Upper lobe of right lung (tissue), 1 donor: Measurements from ENCODE around the gene FER. TPM values are rescaled to one million over a fixed set of nuclear protein-coding genes. Genes with fewer than 3 reads are reported as not detected.
A peak's percentile ranks its signal among the peaks of the same experiment; 100 is the strongest.
"Not testable (repeated sequence)": the region's sequence is repeated elsewhere in the genome, so short reads cannot be mapped to it uniquely, and the experiment has no call there.

ENCODE experiments used
- ATAC-seq: fragments of 200-7000 bp; cut with Tn5 transposase; one replicate; pipeline ENCODE4 v1.9.1; 2020; ENCODE audit warnings: mild to moderate bottlenecking, moderate library complexity
- DNase-seq: peaks from one replicate; pipeline ENCODE4 v3.0.0-alpha.2; 2020
- H3K27ac ChIP-seq: fragments of 200-600 bp; one replicate; pipeline ENCODE4 v1.8.0; 2022
- H3K27me3 ChIP-seq: fragments of 200-600 bp; one replicate; pipeline ENCODE4 v1.8.0; 2022; ENCODE audit warnings: mild to moderate bottlenecking
- H3K36me3 ChIP-seq: fragments of 200-600 bp; one replicate; pipeline ENCODE4 v1.8.0; 2022
- H3K4me1 ChIP-seq: fragments of 200-600 bp; one replicate; pipeline ENCODE4 v1.8.0; 2022
- H3K4me3 ChIP-seq: fragments of 200-600 bp; one replicate; pipeline ENCODE4 v1.8.0; 2022; ENCODE audit warnings: mild to moderate bottlenecking
- H3K9me3 ChIP-seq: fragments of 200-600 bp; one replicate; pipeline ENCODE4 v1.8.0; 2022
- intact Hi-C: fragments of 100-400 bp; cut with DNase I; formaldehyde crosslinking; loops from one replicate; pipeline ENCODE4 v1.11.0; 2022
- total RNA-seq: library from RNA; stranded (reverse); fragmentation: NEBNext Ultra II Directional; extraction: Animal tissue kit (Norgen Biotek cat#: 25700); gene quantifications from one replicate; pipeline ENCODE4 v1.2.1, GENCODE V29; 2021
- TF ChIP-seq, protein P1 (sequence below): fragments of 200-600 bp; IDR thresholded peaks from one replicate; pipeline ENCODE4 v1.8.0; 2022; ENCODE audit warnings: antibody characterized with exemption
- donor health status: DM: no; HTN: yes; CAD: no; lungs with severe emphysema.

FER gene
- total RNA-seq, 1 donor from 2014 or later, result 33.6 TPM

DNA sequence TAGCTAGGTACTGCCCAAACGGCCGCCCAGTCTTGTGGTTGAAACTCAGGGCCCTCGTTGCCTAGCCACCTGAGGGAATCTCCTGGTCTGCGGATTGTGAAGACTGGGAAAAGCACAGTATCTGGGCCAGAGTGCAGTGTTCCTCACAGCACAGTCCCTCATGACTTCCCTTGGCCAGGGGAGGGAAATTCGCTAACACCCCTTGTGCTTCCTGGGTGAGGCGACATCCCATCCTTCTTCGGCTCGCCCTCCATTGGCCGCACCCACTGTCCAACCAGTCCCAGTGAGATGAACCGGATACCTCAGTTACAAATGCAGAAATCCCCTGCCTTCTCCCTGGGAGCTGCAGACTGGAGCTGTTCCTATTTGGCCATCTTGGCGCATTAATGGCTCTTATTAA, 250.5 kb downstream of the FER start:
- DNase-seq (no peak), ATAC-seq (no peak)
- Histone ChIP-seq H3K9me3 (peaks cover 3% of the 10 kb centered on the region), H3K27ac (no peak overlapping the region), H3K27me3 (no peaks in the 10 kb centered on the region), H3K4me3 (no peak overlapping the region), H3K4me1 (no peaks in the 10 kb centered on the region), H3K36me3 (no peaks in the 10 kb centered on the region)
- TF ChIP-seq, protein P1, sequence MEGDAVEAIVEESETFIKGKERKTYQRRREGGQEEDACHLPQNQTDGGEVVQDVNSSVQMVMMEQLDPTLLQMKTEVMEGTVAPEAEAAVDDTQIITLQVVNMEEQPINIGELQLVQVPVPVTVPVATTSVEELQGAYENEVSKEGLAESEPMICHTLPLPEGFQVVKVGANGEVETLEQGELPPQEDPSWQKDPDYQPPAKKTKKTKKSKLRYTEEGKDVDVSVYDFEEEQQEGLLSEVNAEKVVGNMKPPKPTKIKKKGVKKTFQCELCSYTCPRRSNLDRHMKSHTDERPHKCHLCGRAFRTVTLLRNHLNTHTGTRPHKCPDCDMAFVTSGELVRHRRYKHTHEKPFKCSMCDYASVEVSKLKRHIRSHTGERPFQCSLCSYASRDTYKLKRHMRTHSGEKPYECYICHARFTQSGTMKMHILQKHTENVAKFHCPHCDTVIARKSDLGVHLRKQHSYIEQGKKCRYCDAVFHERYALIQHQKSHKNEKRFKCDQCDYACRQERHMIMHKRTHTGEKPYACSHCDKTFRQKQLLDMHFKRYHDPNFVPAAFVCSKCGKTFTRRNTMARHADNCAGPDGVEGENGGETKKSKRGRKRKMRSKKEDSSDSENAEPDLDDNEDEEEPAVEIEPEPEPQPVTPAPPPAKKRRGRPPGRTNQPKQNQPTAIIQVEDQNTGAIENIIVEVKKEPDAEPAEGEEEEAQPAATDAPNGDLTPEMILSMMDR, result no peak
- intact Hi-C loops, result no loop called here

DNA sequence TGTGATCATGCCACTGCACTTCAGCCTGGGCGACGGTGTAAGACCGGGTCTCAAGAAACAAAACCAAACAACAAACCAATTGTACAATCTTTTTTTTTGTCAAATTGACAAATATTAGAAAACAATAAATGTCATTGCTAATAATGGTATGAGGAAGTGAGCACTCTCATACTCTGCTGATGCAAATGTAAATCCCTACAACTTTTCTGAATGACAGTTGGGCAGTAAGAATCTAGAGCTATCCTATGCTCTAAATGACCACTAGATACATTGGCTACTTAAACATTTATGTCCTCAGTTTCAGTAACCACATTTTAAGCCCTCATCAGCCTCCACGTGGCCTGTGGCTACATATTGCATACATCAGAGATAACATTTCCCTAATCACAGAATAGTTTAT, 256.2 kb downstream of the FER start:
- H3K9me3 ChIP-seq, result no peaks in the 10 kb centered on the region
- intact Hi-C loops, result no loop called here
- H3K27me3 ChIP-seq, result no peaks in the 10 kb centered on the region
- ATAC-seq (no peak), DNase-seq (no peak)
- TF ChIP-seq, protein P1, result no peak
- H3K4me1 ChIP-seq, result no peaks in the 10 kb centered on the region
- no peak overlapping the region for H3K4me3 ChIP-seq
- no peak overlapping the region for H3K27ac ChIP-seq
- no peaks in the 10 kb centered on the region for H3K36me3 ChIP-seq

DNA sequence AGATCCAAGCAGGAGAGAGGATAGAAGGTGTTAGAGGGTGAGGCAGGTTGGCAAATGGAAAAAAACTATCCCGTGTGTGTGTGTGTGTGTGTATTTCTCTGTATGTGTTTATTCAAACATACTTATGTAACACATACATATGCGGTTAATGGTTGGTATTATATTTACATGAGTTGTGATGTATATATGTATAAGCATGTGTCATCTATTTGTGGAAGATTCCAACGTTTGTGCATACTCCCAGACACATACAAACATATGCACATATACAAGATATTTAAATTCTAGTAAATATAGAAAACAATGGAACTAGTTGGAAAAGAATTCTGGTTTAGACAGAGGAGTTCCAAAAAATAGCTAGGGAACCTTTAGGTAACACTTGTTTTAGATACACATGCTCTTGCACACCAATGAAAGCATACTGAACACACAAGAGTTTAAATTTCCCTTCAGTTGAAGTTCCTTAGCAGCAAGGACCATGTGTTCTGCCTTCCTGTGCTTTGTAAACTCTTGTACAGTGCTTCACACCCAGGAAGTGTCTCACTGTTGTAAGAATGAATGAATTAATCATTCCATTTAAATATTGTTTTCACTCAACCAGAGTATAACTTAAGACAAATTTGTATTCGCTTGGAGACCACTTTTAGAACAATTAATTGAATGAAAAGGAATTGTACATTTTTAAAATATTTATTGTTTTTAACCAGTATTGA, 257.8 kb downstream of the FER start:
- H3K36me3 ChIP-seq, result no peaks in the 10 kb centered on the region
- H3K27me3 ChIP-seq, result no peaks in the 10 kb centered on the region
- DNase-seq (no peak), ATAC-seq (no peak)
- H3K27ac ChIP-seq, result no peak overlapping the region
- no peak overlapping the region for H3K4me3 ChIP-seq
- no peaks in the 10 kb centered on the region for H3K4me1 ChIP-seq
- TF ChIP-seq, protein P1, result no peak
- no peaks in the 10 kb centered on the region for H3K9me3 ChIP-seq
- intact Hi-C loops, result no loop called here

DNA sequence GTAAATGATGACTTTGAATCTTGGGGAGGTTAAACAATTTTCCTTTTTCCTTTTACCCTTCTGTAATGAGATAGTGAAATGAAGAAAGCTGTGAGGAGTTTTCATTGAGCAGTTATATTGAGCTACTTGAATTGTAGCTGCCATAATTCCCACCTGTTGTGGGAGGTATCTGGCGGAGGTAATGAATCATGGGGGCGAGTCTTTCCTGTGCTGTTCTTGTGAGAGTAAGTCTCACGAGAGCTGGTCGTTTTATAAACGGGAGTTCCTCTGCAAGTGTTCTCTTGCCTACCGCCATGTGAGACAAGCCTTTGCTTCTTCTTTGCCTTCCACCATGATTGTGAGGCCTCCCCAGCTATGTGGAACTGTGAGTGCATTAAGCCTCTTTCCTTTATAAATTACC, 258.4 kb downstream of the FER start:
- intact Hi-C loops, result no loop called here
- H3K9me3 ChIP-seq, result no peaks in the 10 kb centered on the region
- no peak for ATAC-seq
- H3K36me3 ChIP-seq, result no peaks in the 10 kb centered on the region
- H3K27ac ChIP-seq, result no peak overlapping the region
- no peak overlapping the region for H3K4me3 ChIP-seq
- no peaks in the 10 kb centered on the region for H3K27me3 ChIP-seq
- no peak for DNase-seq
- TF ChIP-seq, protein P1, result no peak
- H3K4me1 ChIP-seq, result no peaks in the 10 kb centered on the region

DNA sequence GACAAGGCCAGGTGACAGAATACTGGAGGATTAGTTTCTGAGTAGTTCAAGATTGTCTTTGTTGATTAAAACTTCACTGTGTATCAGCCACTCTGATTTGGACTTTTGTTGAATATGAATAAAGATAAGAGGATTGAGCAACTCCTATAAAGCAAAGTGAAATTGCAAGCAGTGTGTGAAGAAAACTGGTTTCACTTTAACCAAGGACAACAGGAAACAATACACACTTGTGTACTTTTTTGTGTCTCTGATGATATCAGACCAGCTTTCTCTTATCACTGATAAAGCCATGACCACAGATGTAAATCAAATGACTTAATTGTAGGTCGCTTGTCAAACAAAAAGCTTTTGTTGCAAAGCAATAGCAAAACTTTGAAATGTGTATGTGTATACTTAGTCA, 268.6 kb downstream of the FER start:
- TF ChIP-seq, protein P1, result no peak
- H3K27ac ChIP-seq, result no peak overlapping the region
- H3K27me3 ChIP-seq, result no peaks in the 10 kb centered on the region
- DNase-seq, result no peak
- intact Hi-C loops, result no loop called here
- no peaks in the 10 kb centered on the region for H3K9me3 ChIP-seq
- peak; percentile 48 for ATAC-seq
- no peak overlapping the region for H3K4me3 ChIP-seq
- H3K36me3 ChIP-seq, result no peaks in the 10 kb centered on the region
- H3K4me1 ChIP-seq, result no peaks in the 10 kb centered on the region

DNA sequence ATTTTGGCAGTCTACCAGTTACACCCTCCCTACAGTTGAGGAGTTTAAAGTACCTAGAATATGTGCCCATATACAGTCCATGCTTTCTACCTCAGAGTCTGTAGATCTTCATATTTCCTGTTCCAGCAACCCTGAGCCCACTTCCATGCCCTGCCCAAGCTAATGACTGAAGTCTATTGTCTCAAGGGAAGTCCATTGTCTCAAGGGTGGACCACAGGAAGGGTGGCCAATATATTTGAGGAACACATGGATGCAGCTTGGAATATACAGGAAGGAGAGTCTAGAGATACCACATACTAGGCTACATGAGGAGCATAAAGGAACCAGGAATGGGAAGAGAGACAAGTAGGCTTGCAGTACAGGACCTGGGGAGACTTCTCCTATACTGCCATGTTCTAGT, 274.4 kb downstream of the FER start:
- no peak for ATAC-seq
- H3K36me3 ChIP-seq, result no peaks in the 10 kb centered on the region
- H3K27ac ChIP-seq, result no peak overlapping the region
- no peaks in the 10 kb centered on the region for H3K4me1 ChIP-seq
- no peak overlapping the region for H3K4me3 ChIP-seq
- TF ChIP-seq, protein P1, result no peak
- no peaks in the 10 kb centered on the region for H3K27me3 ChIP-seq
- DNase-seq, result no peak
- no peaks in the 10 kb centered on the region for H3K9me3 ChIP-seq
- intact Hi-C loops, result no loop called here

DNA sequence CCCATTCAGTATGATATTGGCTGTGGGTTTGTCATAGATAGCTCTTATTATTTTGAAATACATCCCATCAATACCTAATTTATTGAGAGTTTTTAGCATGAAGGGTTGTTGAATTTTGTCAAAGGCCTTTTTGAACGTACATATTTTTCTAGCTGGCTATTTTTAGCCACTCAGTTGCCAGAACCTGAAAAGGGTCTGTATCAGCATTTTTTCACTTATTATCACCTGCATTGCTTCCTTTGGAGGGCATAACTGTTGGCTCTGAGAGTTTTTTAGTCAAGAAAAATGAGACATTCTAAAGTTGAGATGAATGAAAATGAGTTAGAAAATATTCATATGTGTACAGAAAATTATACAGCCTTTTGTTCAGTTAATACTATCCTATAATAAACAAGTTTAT, 278.0 kb downstream of the FER start:
- ATAC-seq, H3K4me3 ChIP-seq, H3K36me3 ChIP-seq, H3K27me3 ChIP-seq, DNase-seq, H3K4me1 ChIP-seq, H3K27ac ChIP-seq, H3K9me3 ChIP-seq, intact Hi-C loops: not testable (repeated sequence)
